Stomach (tissue), 9 donors: Measurements from ENCODE around the gene WDR62. TPM values are rescaled to one million over a fixed set of nuclear protein-coding genes. Genes with fewer than 3 reads are reported as not detected.
A peak's percentile ranks its signal among the peaks of the same experiment; 100 is the strongest.

Source experiments
- DNase-seq, 2 donors: peaks; one replicate each; pipeline versions ENCODE4 v3.0.0 to v3.0.0-alpha.2; 2013 to 2019
- H3K27ac ChIP-seq, 5 donors: fragments of 200-600 bp in 4 of 5; sonication (generic) in 4 of 5; one replicate each; pipeline ENCODE4 v1.5.1; 2013 to 2019; ENCODE audit warnings: mild to moderate bottlenecking in 1 of 5, moderate library complexity in 1 of 5
- H3K27me3 ChIP-seq, 3 donors: fragments of 200-600 bp; sonication (generic); one replicate each; pipeline ENCODE4 v1.5.1; 2017 to 2019; ENCODE audit warnings: mixed run types in 1 of 3
- H3K36me3 ChIP-seq, 4 donors: fragments of 200-600 bp; sonication (generic); 1 replicate in 3 of 4; 2 replicates in 1 of 4; pipeline ENCODE4 v1.5.1; 2016 to 2019
- H3K4me1 ChIP-seq, 4 donors: fragments of 200-600 bp; sonication (generic); one replicate each; pipeline ENCODE4 v1.5.1; 2016 to 2019
- H3K4me3 ChIP-seq, 4 donors: fragments of 200-600 bp; sonication (generic) in 3 of 4; one replicate each; pipeline ENCODE4 v1.5.1; 2016 to 2019; ENCODE audit warnings: mild to moderate bottlenecking in 1 of 4
- H3K9me3 ChIP-seq, 4 donors: fragments of 200-600 bp; sonication (generic); one replicate each; pipeline ENCODE4 v1.5.1; 2016 to 2019
- CTCF ChIP-seq, 7 experiments: fragments of 450-650 bp in 4 of 7; fragments of 200-600 bp in 3 of 7; sonication (generic) in 3 of 7; IDR thresholded peaks; one replicate each; pipeline ENCODE4 v1.5.1; 2016 to 2019; ENCODE audit warnings: antibody characterized with exemption in 7 of 7, control low read depth in 2 of 7, mild to moderate bottlenecking in 1 of 7
- EP300 ChIP-seq: sonication (generic); formaldehyde crosslinking; IDR thresholded peaks from one replicate; pipeline ENCODE4 v1.6.1; 2017; ENCODE audit warnings: antibody characterized with exemption
- POLR2A ChIP-seq, 4 donors: fragments of 450-650 bp; IDR thresholded peaks; one replicate each; pipeline ENCODE4 v1.6.1; 2016; ENCODE audit warnings: antibody characterized with exemption in 4 of 4, control low read depth in 2 of 4, mild to moderate bottlenecking in 1 of 4, moderate library complexity in 1 of 4
- POLR2AphosphoS5 ChIP-seq, 3 donors: sonication (generic); formaldehyde crosslinking; IDR thresholded peaks; one replicate each; pipeline ENCODE4 v1.6.1; 2016; ENCODE audit warnings: antibody characterized with exemption in 3 of 3
- WGBS, 5 donors: extraction: QIAGEN DNeasy Blood & Tissue Kit in 3 of 5; methylation state at CpG; one replicate each; pipeline versions ENCODE4 v1.1.5 to v1.1.7; 2013 to 2018; 5-methylcytosine and 5-hydroxymethylcytosine counted together
- intact Hi-C: fragments of 100-400 bp; cut with DNase I; formaldehyde crosslinking; loops from one replicate; pipeline ENCODE4 v1.15.1; 2023; ENCODE audit warnings: low total_unique reads
- polyA plus RNA-seq, 3 donors: library from polyadenylated mRNA; stranded (reverse); fragments of 200-250 nt; gene quantifications; one replicate each; pipeline ENCODE4 v1.2.3, GENCODE V29; 2013
- total RNA-seq, 5 donors: library from RNA; depleted of rRNA; stranded (reverse); fragments of >200 nt; gene quantifications; one replicate each; pipeline versions ENCODE4 v1.1.0 to v1.2.3, GENCODE V29; 2014 to 2016
- donor health status: healthy with polysubstance abuse.
- donor health status: Bipolar disorder and iron deficiency.
- donor health status: healthy.

Gene WDR62
- total and polyA plus RNA-seq, 8 donors: 0.29 to 15.2 (median 1.8) TPM

DNA sequence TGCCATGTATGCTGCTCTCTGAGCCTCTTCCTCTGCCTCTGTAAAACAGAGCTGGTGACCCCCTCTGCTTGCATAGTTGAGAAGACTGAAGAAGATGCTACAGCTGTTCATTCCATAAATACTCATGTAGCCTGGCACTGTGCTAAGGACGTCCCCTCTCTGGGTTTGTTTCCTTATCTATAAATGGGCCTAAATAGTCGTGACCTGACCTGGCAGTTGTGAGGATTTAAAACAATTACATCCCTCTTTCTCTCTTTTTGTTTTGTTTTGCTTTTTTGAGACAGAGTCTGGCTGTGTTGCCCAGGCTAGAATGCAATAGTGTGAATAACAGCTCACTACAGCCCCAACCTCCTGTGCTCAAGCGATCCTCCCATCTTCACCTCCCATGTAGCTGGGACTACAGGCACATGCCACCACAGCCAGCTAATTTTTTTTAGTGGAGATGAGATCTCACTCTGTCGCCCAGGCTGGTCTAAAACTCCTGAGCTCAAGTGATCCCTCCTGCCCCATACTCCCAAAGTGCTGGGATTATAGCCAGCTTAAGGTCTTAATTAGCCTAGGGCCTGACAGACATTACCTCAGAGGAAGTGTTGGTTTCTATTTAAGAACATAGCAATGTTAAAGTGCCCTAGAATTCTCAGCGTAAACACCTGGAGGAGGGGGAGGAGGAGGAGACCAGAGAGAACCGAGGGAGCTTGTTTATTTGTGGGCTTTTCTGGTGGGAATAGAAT, 4.6 kb downstream of the WDR62 start:
- intact Hi-C loops: no loop called here
- H3K4me1 ChIP-seq: peaks cover 10 to 15% (median 12%) of the 10 kb centered on the region in 4 donors
- no peak overlapping the region for H3K4me3 ChIP-seq
- WGBS, 5 donors: 72 to 79% (median 78%) methylated on average over 6 of the region's 6 CpGs
- no peaks in the 10 kb centered on the region for H3K9me3 ChIP-seq
- no peak overlapping the region for H3K27ac ChIP-seq
- no peak for TF ChIP-seq CTCF (IDR thresholded peaks at IDR 0.05)
- TF ChIP-seq POLR2A (IDR thresholded peaks at IDR 0.05): no peak
- no peak for TF ChIP-seq POLR2AphosphoS5 (IDR thresholded peaks at IDR 0.05)
- no peak for TF ChIP-seq EP300
- H3K27me3 ChIP-seq: no peaks in the 10 kb centered on the region
- DNase-seq: no peak
- peaks cover 0 to 7% (median 0%) of the 10 kb centered on the region in 4 donors for H3K36me3 ChIP-seq

GRCh38 chr19:36060430-36060829, 5.7 kb downstream of the WDR62 start:
- H3K4me1 ChIP-seq: peaks cover 4 to 8% (median 5%) of the 10 kb centered on the region in 4 donors
- peaks cover 0 to 7% (median 0%) of the 10 kb centered on the region in 4 donors for H3K36me3 ChIP-seq
- H3K27me3 ChIP-seq: no peaks in the 10 kb centered on the region
- no peak overlapping the region for H3K27ac ChIP-seq
- 70 to 88% (median 81%) methylated on average over 4 of the region's 4 CpGs for WGBS, 5 donors
- DNase-seq: peak; percentile 49 to 53
- H3K4me3 ChIP-seq: no peak overlapping the region
- intact Hi-C loops: no loop called here
- TF ChIP-seq CTCF (IDR thresholded peaks at IDR 0.05) (peak in 5 of 7 experiments; percentile 29 to 37 (median 36)), POLR2AphosphoS5 (IDR thresholded peaks at IDR 0.05) (no peak)
- H3K9me3 ChIP-seq: no peaks in the 10 kb centered on the region

DNA sequence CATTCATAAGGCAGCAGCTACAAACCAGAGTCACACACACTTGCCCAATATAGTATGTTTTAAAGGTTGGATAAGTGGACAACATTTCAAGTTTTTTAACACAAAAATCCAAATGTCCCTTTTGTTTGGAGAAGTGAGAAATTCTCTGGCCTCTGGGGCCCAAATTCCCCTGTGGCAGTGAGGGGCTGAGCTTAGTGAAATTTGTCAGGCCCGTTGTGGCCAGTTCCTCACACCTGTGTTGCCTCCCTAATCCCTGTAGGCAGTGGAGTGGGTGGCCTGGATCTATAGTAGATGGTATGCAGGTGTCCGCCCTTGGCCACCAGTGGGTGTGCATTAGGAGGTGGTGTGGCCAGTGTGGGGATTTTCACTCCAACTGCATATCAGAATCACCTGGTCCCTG, 6.7 kb downstream of the WDR62 start:
- DNase-seq: no peak
- no peaks in the 10 kb centered on the region for H3K9me3 ChIP-seq
- H3K4me1 ChIP-seq: no peaks in the 10 kb centered on the region
- 92 to 100% (median 93%) methylated on average over 2 of the region's 2 CpGs for WGBS, 5 donors
- no peak overlapping the region for H3K4me3 ChIP-seq
- no peak overlapping the region for H3K27ac ChIP-seq
- H3K36me3 ChIP-seq: peaks cover 0 to 7% (median 0%) of the 10 kb centered on the region in 4 donors
- no peak for TF ChIP-seq POLR2A (IDR thresholded peaks at IDR 0.05)
- TF ChIP-seq EP300: no peak
- no peak for TF ChIP-seq POLR2AphosphoS5 (IDR thresholded peaks at IDR 0.05)
- TF ChIP-seq CTCF (IDR thresholded peaks at IDR 0.05): no peak
- intact Hi-C loops: no loop called here
- no peaks in the 10 kb centered on the region for H3K27me3 ChIP-seq

GRCh38 chr19:36064826-36065225, 10.1 kb downstream of the WDR62 start:
- H3K36me3 ChIP-seq: peaks cover 0 to 15% (median 0%) of the 10 kb centered on the region in 4 donors
- H3K27ac ChIP-seq: no peak overlapping the region
- H3K4me3 ChIP-seq: no peak overlapping the region
- no peak for TF ChIP-seq POLR2AphosphoS5 (IDR thresholded peaks at IDR 0.05)
- no peak for TF ChIP-seq POLR2A (IDR thresholded peaks at IDR 0.05)
- TF ChIP-seq CTCF (IDR thresholded peaks at IDR 0.05): no peak
- no peak for TF ChIP-seq EP300
- no peaks in the 10 kb centered on the region for H3K4me1 ChIP-seq
- WGBS, 5 donors: 81 to 93% (median 90%) methylated on average over 8 of the region's 8 CpGs
- DNase-seq: no peak
- intact Hi-C loops: no loop called here
- H3K9me3 ChIP-seq: no peaks in the 10 kb centered on the region
- H3K27me3 ChIP-seq: no peaks in the 10 kb centered on the region
